Body of pancreas (tissue), 4 donors: ENCODE measurements around the gene DOHH. TPM values are rescaled to one million over a fixed set of nuclear protein-coding genes. Genes with fewer than 3 reads are reported as not detected.

ENCODE experiments used
- ATAC-seq: fragments of 150-250 bp; one replicate; pipeline ENCODE4 v1.9.1; 2016
- DNase-seq, 4 donors: peaks; one replicate each; pipeline ENCODE4 v3.0.0-alpha.2; 2019
- H3K27ac ChIP-seq, 4 donors: fragments of 200-600 bp; sonication (generic); 1 replicate in 3 of 4; 2 replicates in 1 of 4; pipeline versions ENCODE4 v1.5.1 to v1.6.1; 2016 to 2019; ENCODE audit warnings: mild to moderate bottlenecking in 1 of 4, mixed read lengths in 1 of 4, moderate library complexity in 1 of 4
- H3K27me3 ChIP-seq, 2 donors: fragments of 200-600 bp; sonication (generic); one replicate each; pipeline ENCODE4 v1.6.0; 2016; ENCODE audit warnings: mild to moderate bottlenecking in 1 of 2
- H3K36me3 ChIP-seq, 2 donors: fragments of 200-600 bp; sonication (generic); replicated peaks in 1 of 2; 2 replicates each; pipeline ENCODE4 v1.5.1; 2016; ENCODE audit warnings: low read depth in 2 of 2; ENCODE audit not compliant: insufficient read depth in 1 of 2
- H3K4me1 ChIP-seq: fragments of 200-600 bp; sonication (generic); one replicate; pipeline ENCODE4 v1.6.0; 2016
- H3K4me3 ChIP-seq, 2 donors: fragments of 200-600 bp; sonication (generic); 1 replicate in 1 of 2; 2 replicates in 1 of 2; pipeline ENCODE4 v1.5.1; 2016 to 2019
- H3K9me3 ChIP-seq, 3 donors: fragments of 200-600 bp; sonication (generic); 1 replicate in 2 of 3; 2 replicates in 1 of 3; pipeline ENCODE4 v1.5.1; 2016
- POLR2A ChIP-seq, 3 donors: fragments of 450-650 bp; IDR thresholded peaks; one replicate each; pipeline ENCODE4 v1.6.1; 2016; ENCODE audit warnings: antibody characterized with exemption in 3 of 3, mild to moderate bottlenecking in 2 of 3
- WGBS, 2 donors: methylation state at CpG; one replicate each; pipeline ENCODE4 v1.1.5; 2017; 5-methylcytosine and 5-hydroxymethylcytosine counted together
- intact Hi-C: fragments of 100-400 bp; cut with DNase I; formaldehyde crosslinking; loops from one replicate; pipeline ENCODE4 v1.15.1; 2023
- total RNA-seq, 2 donors: library from RNA; depleted of rRNA; stranded (reverse); fragments of >200 nt; gene quantifications; one replicate each; pipeline ENCODE4 v1.1.0, GENCODE V29; 2016
- TF ChIP-seq, protein P1 (sequence below), 7 experiments: fragments of 450-650 bp in 4 of 7; fragments of 200-600 bp in 3 of 7; sonication (generic) in 3 of 7; IDR thresholded peaks; one replicate each; pipeline ENCODE4 v1.5.1; 2016 to 2019; ENCODE audit warnings: antibody characterized with exemption in 7 of 7

DOHH gene
- total RNA-seq, 2 donors from 2014 or later: 9.3 to 17.5 TPM

GRCh38 chr19:3459089-3459881 is 41.2 kb downstream of the DOHH start:
- Histone ChIP-seq H3K4me1 (peaks cover 31% of the 10 kb centered on the region), H3K36me3 (peaks cover 8 to 21% of the 10 kb centered on the region in 2 donors), H3K27me3 (no peaks in the 10 kb centered on the region), H3K27ac (peak overlapping the region; percentile 66 to 79 (median 72)), H3K4me3 (no peak overlapping the region), H3K9me3 (no peaks in the 10 kb centered on the region)
- intact Hi-C loops: no loop called here
- peak; percentile 83 to 90 (median 90) for DNase-seq
- 56 to 63% methylated on average over 19 to 23 of the region's 26 CpGs for WGBS, 2 donors
- peak; percentile 89 for ATAC-seq
- no peak for TF ChIP-seq POLR2A (IDR thresholded peaks at IDR 0.05)

DNA sequence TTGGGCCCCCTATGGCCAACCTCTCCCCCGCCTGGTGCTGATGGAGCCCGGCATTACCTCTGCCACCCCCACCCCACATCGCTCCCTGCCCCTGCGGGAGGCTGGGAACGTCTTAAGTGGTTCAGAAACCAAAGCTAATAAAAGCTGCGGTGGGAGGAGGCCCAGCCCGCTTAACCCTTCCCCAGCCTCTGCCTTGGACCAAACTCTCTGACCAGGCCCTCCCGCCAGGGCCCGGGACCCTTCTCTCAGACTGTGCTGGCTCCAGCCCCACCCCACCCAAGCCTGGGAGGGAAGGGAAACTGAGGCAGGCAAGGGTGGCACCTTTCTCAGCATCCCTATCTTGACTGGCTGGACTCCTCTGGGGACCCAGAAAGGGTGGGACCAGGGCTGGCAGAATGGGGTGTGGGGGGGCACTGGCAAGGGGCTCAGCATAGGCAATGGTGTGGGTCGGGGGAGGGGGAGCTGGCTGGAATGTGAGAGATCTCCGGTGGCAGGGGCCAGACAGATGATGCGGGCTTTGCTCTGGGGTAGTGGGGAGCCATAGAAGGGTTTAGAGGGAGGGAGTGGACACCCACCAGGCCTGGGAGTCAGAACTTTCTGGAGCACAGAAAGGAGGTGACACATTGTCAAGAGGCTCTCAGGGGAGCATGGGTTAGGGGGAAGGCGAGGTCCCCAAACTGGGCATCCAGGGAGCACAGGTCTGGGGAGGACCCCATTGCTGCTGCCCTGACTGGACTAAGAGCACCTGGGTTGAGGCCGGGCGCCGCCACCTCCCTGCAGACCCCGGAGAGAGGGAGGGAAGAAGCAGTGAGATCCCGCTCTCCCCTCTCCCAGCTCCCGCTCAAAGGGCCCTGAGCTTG is 42.0 kb downstream of the DOHH start:
- TF ChIP-seq POLR2A (IDR thresholded peaks at IDR 0.05): peak in 1 of 3 donors; percentile 3
- TF ChIP-seq, protein P1, sequence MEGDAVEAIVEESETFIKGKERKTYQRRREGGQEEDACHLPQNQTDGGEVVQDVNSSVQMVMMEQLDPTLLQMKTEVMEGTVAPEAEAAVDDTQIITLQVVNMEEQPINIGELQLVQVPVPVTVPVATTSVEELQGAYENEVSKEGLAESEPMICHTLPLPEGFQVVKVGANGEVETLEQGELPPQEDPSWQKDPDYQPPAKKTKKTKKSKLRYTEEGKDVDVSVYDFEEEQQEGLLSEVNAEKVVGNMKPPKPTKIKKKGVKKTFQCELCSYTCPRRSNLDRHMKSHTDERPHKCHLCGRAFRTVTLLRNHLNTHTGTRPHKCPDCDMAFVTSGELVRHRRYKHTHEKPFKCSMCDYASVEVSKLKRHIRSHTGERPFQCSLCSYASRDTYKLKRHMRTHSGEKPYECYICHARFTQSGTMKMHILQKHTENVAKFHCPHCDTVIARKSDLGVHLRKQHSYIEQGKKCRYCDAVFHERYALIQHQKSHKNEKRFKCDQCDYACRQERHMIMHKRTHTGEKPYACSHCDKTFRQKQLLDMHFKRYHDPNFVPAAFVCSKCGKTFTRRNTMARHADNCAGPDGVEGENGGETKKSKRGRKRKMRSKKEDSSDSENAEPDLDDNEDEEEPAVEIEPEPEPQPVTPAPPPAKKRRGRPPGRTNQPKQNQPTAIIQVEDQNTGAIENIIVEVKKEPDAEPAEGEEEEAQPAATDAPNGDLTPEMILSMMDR (IDR thresholded peaks at IDR 0.05): no peak
- H3K27me3 ChIP-seq: no peaks in the 10 kb centered on the region
- no peak for DNase-seq
- intact Hi-C loops: no loop called here
- H3K36me3 ChIP-seq: peaks cover 8 to 22% of the 10 kb centered on the region in 2 donors
- ATAC-seq: no peak
- peaks cover 31% of the 10 kb centered on the region for H3K4me1 ChIP-seq
- WGBS, 2 donors: 71 to 76% methylated on average over 9 to 19 of the region's 19 CpGs
- H3K27ac ChIP-seq: peak overlapping the region; percentile 66 to 79 (median 72)
- no peaks in the 10 kb centered on the region for H3K9me3 ChIP-seq
- H3K4me3 ChIP-seq: no peak overlapping the region

DNA sequence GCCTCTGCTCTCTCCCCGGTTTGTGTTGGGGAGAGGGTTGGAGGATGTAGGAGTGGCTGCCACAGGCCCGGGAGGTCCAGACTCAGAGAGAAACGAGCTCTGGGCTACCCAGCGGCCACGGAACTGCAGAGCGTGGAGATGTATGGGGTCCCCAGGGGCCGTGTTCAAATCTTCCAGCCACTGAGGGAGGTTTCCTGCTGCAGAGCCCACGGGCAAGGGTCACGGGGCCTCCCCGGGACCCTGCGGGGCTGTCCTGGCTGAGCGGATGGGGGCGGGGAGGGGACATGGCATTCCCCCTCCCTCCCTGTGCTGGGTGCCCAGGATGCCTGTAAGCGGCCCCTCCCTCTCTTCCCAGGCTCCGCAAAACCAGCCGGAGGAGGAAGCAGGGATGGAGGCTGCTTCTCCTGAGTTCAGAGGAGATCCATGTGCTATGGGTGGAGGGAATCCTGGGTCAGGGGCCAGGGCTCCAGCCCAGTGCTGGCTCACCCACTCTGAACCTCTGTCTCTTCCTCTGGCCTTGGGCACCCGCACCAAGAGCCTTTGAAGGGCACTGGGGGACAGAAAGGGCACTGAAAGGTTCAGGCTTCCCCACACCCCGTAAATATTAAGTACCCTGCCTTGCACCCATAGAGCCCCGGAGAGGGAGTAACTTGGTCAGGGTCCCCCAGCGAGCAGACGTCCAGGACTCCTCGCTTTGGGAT is 42.8 kb downstream of the DOHH start:
- no peak for ATAC-seq
- TF ChIP-seq POLR2A (IDR thresholded peaks at IDR 0.05): no peak
- TF ChIP-seq, protein P1 (IDR thresholded peaks at IDR 0.05): no peak
- intact Hi-C loops: no loop called here
- no peak for DNase-seq
- H3K27ac ChIP-seq: peak overlapping the region in 3 of 4 donors; percentile 71 to 79 (median 74)
- H3K36me3 ChIP-seq: peaks cover 13 to 27% of the 10 kb centered on the region in 2 donors
- H3K4me1 ChIP-seq: peaks cover 31% of the 10 kb centered on the region
- 75 to 91% methylated on average over 7 to 21 of the region's 22 CpGs for WGBS, 2 donors
- no peaks in the 10 kb centered on the region for H3K27me3 ChIP-seq
- no peaks in the 10 kb centered on the region for H3K9me3 ChIP-seq
- H3K4me3 ChIP-seq: no peak overlapping the region

GRCh38 chr19:3456925-3457527 is 43.4 kb downstream of the DOHH start:
- no peak for ATAC-seq
- intact Hi-C loops: no loop called here
- no peak overlapping the region for H3K4me3 ChIP-seq
- H3K27ac ChIP-seq: peak overlapping the region in 3 of 4 donors; percentile 71 to 79 (median 74)
- no peaks in the 10 kb centered on the region for H3K9me3 ChIP-seq
- 80 to 82% methylated on average over 13 to 17 of the region's 18 CpGs for WGBS, 2 donors
- H3K27me3 ChIP-seq: no peaks in the 10 kb centered on the region
- H3K4me1 ChIP-seq: peaks cover 31% of the 10 kb centered on the region
- DNase-seq: no peak
- H3K36me3 ChIP-seq: peaks cover 18 to 29% of the 10 kb centered on the region in 2 donors
- TF ChIP-seq POLR2A (IDR thresholded peaks at IDR 0.05): no peak
- TF ChIP-seq, protein P1 (IDR thresholded peaks at IDR 0.05): no peak
